Muscle layer of duodenum (tissue), 2 donors: Measurements from ENCODE around the gene TAS2R8.

ENCODE experiments used
- H3K27ac ChIP-seq: one replicate; pipeline ENCODE4 v1.7.0; 2013; ENCODE audit warnings: mild to moderate bottlenecking, low read length
- H3K27me3 ChIP-seq: one replicate; pipeline ENCODE4 v1.7.0; 2013; ENCODE audit warnings: low read depth, mild to moderate bottlenecking, control low read depth, low read length
- H3K36me3 ChIP-seq, 2 donors: one replicate each; pipeline ENCODE4 v1.7.0; 2013; ENCODE audit warnings: low read length in 2 of 2, control low read depth in 1 of 2, mild to moderate bottlenecking in 1 of 2; ENCODE audit not compliant: insufficient read depth in 2 of 2, control insufficient read depth in 1 of 2
- H3K4me1 ChIP-seq, 2 donors: one replicate each; pipeline ENCODE4 v1.7.0; 2013; ENCODE audit warnings: low read length in 2 of 2, mild to moderate bottlenecking in 2 of 2, control low read depth in 1 of 2, moderate library complexity in 1 of 2; ENCODE audit not compliant: insufficient read depth in 2 of 2, control insufficient read depth in 1 of 2
- H3K4me3 ChIP-seq, 2 donors: one replicate each; pipeline ENCODE4 v1.7.0; 2013; ENCODE audit warnings: low read length in 2 of 2, low read depth in 1 of 2, mild to moderate bottlenecking in 1 of 2
- H3K9me3 ChIP-seq, 2 donors: one replicate each; pipeline ENCODE4 v1.7.0; 2013; ENCODE audit warnings: low read length in 2 of 2, control low read depth in 1 of 2, mild to moderate bottlenecking in 1 of 2; ENCODE audit not compliant: control insufficient read depth in 1 of 2
- donor health status: healthy.

The TAS2R8 gene

GRCh38 chr12:10807186-10807585 lies at the start of gene TAS2R8:
Gene TAS2R8, minus strand, starts transcription at chr12:10807286. Its CDS starts 306 bp downstream, at chr12:10806980.
- Histone ChIP-seq H3K4me3 (no peak within 1 kb of the TSS), H3K4me1 (no peaks in the 10 kb centered on the region), H3K27me3 (no peaks in the 10 kb centered on the region), H3K36me3 (no peaks in the 10 kb centered on the region), H3K9me3 (no peaks in the 10 kb centered on the region), H3K27ac (no peak within 1 kb of the TSS)

- no peaks in the 10 kb centered on the region for H3K4me1 ChIP-seq
- H3K27me3 ChIP-seq = no peaks in the 10 kb centered on the region
- peaks cover 0 to 22% of the 10 kb centered on the region in 2 donors for H3K36me3 ChIP-seq
- peaks cover 0 to 5% of the 10 kb centered on the region in 2 donors for H3K9me3 ChIP-seq
- peak overlapping the region in 1 of 2 donors; percentile 10 for H3K4me3 ChIP-seq
- no peak overlapping the region for H3K27ac ChIP-seq
These were observed 48.7 kb upstream of the TAS2R8 start for GRCh38 chr12:10855807-10856206.

- Histone ChIP-seq H3K36me3 (peaks cover 0 to 17% of the 10 kb centered on the region in 2 donors), H3K4me1 (no peaks in the 10 kb centered on the region), H3K9me3 (peaks cover 0 to 5% of the 10 kb centered on the region in 2 donors), H3K27me3 (no peaks in the 10 kb centered on the region), H3K27ac (no peak overlapping the region), H3K4me3 (no peak overlapping the region)
These were observed 46.7 kb upstream of the TAS2R8 start for GRCh38 chr12:10853776-10854175.

GRCh38 chr12:10851243-10851858 lies 44.3 kb upstream of the TAS2R8 start:
- Histone ChIP-seq H3K27me3 (no peaks in the 10 kb centered on the region), H3K27ac (no peak overlapping the region), H3K9me3 (no peaks in the 10 kb centered on the region), H3K4me3 (no peak overlapping the region), H3K4me1 (no peaks in the 10 kb centered on the region), H3K36me3 (peaks cover 0 to 12% of the 10 kb centered on the region in 2 donors)

- H3K9me3 ChIP-seq = no peaks in the 10 kb centered on the region
- H3K4me1 ChIP-seq = no peaks in the 10 kb centered on the region
- H3K4me3 ChIP-seq = no peak within 1 kb of the TSS
- no peak within 1 kb of the TSS for H3K27ac ChIP-seq
- no peaks in the 10 kb centered on the region for H3K27me3 ChIP-seq
- peaks cover 0 to 7% of the 10 kb centered on the region in 2 donors for H3K36me3 ChIP-seq
These were observed 42.4 kb upstream of the TAS2R8 start, which contains the start of gene PRR4 for GRCh38 chr12:10849425-10849878. Gene PRR4, minus strand, starts transcription at chr12:10849475. Its CDS starts 38 bp downstream, at chr12:10849437.

- Histone ChIP-seq H3K27me3 (no peaks in the 10 kb centered on the region), H3K4me3 (no peak overlapping the region), H3K36me3 (peaks cover 0 to 10% of the 10 kb centered on the region in 2 donors), H3K27ac (no peak overlapping the region), H3K4me1 (no peaks in the 10 kb centered on the region), H3K9me3 (no peaks in the 10 kb centered on the region)
These were observed 40.7 kb upstream of the TAS2R8 start for GRCh38 chr12:10847744-10848143.

- peaks cover 0 to 10% of the 10 kb centered on the region in 2 donors for H3K36me3 ChIP-seq
- H3K4me1 ChIP-seq = no peaks in the 10 kb centered on the region
- H3K27ac ChIP-seq = no peak overlapping the region
- H3K27me3 ChIP-seq = no peaks in the 10 kb centered on the region
- no peak overlapping the region for H3K4me3 ChIP-seq
- H3K9me3 ChIP-seq = peaks cover 0 to under 1% of the 10 kb centered on the region in 2 donors
These were observed 35.8 kb upstream of the TAS2R8 start for GRCh38 chr12:10842862-10843261.

GRCh38 chr12:10838461-10838860 lies 31.4 kb upstream of the TAS2R8 start:
- H3K27me3 ChIP-seq = no peaks in the 10 kb centered on the region
- H3K9me3 ChIP-seq = peaks cover 0 to 6% of the 10 kb centered on the region in 2 donors
- peaks cover 0 to 7% of the 10 kb centered on the region in 2 donors for H3K36me3 ChIP-seq
- no peak overlapping the region for H3K27ac ChIP-seq
- no peak overlapping the region for H3K4me3 ChIP-seq
- no peaks in the 10 kb centered on the region for H3K4me1 ChIP-seq

GRCh38 chr12:10829994-10830393 lies 22.9 kb upstream of the TAS2R8 start:
- Histone ChIP-seq H3K9me3 (no peaks in the 10 kb centered on the region), H3K27me3 (no peaks in the 10 kb centered on the region), H3K4me3 (no peak overlapping the region), H3K4me1 (no peaks in the 10 kb centered on the region), H3K27ac (no peak overlapping the region), H3K36me3 (no peaks in the 10 kb centered on the region)

GRCh38 chr12:10826258-10826657 lies 19.2 kb upstream of the TAS2R8 start, which contains the start of gene TAS2R10:
Gene TAS2R10, minus strand, starts transcription at chr12:10826358. Its CDS starts 89 bp downstream, at chr12:10826269.
- Histone ChIP-seq H3K4me1 (no peaks in the 10 kb centered on the region), H3K9me3 (no peaks in the 10 kb centered on the region), H3K27me3 (no peaks in the 10 kb centered on the region), H3K36me3 (no peaks in the 10 kb centered on the region), H3K27ac (no peak within 1 kb of the TSS), H3K4me3 (no peak within 1 kb of the TSS)

- Histone ChIP-seq H3K27ac (no peak overlapping the region), H3K27me3 (no peaks in the 10 kb centered on the region), H3K4me3 (no peak overlapping the region), H3K36me3 (no peaks in the 10 kb centered on the region), H3K4me1 (no peaks in the 10 kb centered on the region), H3K9me3 (no peaks in the 10 kb centered on the region)
These were observed 17.9 kb upstream of the TAS2R8 start for GRCh38 chr12:10824957-10825356.
